ENCODE measurements around the gene PRKN. TPM values are rescaled to one million over a fixed set of nuclear protein-coding genes. Genes with fewer than 3 reads are reported as not detected.

PRKN gene
- total RNA-seq, 1 donor from 2014 or later: 0.91 TPM

DNA sequence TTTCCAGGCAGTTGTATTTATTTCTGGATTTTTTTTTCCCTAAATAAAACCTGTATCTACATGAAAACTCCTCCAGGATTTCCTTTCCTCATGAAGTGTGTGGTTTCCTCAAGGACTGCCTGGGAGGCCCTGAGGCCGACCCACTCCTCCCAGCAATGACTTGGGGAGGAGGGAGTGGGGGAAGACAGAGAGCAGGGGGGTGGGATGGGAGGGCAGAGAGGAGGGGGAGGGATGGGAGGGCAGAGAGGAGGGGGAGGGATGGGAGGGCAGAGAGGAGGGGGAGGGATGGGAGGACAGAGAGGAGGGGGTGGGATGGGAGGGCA is 1291.9 kb downstream of the PRKN start:
- intact Hi-C loops (cut with micrococcal nuclease): no loop called here

DNA sequence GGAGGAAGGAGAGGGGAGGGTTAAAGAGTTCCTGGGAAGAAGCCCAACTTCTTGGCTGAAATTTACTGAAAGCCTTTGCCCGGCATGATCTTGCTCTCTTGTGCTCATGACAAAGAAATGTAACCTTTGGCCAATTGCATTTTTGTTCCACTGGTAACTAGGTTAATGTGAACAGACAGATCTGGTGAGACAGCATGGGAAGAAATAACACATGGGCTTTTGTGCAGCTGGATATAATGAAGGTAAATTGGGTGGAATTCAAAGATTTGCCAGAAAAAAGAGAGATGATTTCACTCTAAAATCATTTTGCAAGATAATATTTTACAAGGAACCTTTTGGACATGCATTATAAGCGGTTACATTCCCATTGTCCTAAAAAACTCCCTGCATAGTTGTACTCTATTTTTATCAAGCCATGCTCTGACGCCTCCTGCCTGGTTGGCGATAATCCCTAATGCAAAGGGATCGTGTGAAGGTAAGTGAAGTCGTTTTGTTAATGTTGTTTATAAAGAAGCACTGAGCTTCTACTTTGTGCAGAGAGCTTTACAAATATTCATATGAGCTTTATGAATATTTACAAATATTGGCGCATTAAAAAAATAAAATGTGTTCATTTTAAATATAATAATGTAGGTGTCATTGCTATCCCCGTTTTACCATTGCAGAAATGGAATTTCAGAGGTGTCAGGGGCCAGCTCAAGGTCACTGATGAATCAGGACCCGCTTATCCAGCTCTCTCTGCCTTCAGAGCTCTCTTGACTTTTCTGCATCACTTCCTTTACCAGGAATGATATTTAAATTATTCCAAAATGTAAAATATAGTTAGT is 1292.4 kb downstream of the PRKN start:
- intact Hi-C loops (cut with micrococcal nuclease): no loop called here

DNA sequence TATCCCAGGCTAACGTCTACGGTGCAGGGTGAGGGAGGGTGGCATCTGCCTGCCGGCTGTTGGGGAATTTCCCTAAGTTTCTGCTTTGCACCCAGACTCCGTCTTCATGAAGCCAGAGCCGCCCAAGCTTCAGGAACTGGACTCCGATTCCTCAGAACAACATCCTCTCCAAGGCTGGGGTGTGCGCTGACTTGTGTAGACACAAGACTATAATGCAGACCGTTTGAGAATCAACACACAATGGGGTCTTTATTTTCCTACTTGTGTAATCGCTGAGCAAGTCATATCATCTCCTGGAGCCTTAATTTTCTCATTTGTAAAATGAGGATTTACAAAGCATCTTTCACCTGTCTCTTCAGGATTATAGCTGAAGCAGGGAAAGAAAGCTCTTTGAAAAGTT is 1293.2 kb downstream of the PRKN start:
- intact Hi-C loops (cut with micrococcal nuclease): no loop called here

DNA sequence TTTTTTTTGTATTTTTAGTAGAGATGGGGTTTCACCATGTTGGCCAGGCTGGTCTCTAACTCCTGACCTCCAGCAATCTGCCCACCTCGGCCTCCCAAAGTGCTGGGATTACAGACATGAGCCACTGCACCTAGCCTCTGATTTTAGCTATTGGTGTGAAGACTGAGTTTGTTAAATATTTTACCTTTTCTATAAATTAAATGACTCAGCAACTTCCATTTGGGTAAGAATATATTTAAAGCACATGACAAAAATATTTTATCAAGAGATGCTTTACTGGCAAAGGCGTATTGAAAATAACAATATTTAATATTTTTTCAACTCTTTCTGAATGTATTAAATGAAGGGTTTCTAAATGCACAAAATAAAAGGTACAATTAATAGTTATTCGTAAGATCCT is 1295.0 kb downstream of the PRKN start:
- intact Hi-C loops (cut with micrococcal nuclease): no loop called here

DNA sequence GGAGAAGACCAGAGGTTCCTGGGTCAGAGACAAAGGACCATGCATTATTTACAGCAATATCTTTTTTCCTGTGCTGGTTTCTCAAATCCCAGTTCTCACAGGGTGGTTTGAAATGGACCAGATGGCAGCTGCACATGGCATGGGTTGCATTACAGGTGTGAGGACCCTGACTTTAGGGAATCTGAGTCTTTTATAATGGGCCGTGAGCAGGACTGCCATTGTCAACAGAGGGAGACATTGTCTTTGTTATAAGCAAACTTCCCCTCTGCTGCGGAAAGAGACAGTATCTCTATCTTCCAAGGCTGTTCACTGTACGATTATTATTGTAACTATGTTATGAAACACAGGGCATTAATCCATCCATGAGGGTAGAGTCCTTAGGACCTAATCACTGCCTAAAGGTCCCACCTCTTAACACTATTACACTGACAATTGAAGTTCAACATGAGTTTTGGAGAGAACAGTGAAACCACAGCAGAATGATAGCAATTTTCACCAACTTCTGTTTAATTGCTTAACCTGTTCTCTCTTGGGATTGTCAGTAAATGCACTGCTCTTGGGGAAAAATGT is 1297.6 kb downstream of the PRKN start:
- intact Hi-C loops (cut with micrococcal nuclease): no loop called here

DNA sequence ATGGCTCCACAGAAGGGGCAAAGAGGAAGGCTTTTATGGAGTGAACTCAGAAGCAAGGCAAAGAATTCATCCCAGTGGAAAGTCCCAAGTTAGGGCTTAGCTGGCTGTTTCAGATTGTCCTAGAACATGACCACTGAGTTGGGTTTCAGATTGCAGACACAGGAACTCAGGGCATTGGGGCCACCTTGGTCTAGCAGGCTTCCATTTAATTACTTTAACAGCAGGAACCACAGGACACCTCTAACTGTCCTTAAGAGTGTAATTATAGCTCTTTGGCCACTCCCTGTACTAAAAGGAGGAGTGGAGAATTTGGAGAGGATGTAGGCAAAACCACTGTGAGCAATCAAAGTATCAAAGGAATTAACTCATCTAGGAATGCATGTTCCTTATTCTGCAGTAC is 1303.1 kb downstream of the PRKN start:
- intact Hi-C loops (cut with micrococcal nuclease): no loop called here

DNA sequence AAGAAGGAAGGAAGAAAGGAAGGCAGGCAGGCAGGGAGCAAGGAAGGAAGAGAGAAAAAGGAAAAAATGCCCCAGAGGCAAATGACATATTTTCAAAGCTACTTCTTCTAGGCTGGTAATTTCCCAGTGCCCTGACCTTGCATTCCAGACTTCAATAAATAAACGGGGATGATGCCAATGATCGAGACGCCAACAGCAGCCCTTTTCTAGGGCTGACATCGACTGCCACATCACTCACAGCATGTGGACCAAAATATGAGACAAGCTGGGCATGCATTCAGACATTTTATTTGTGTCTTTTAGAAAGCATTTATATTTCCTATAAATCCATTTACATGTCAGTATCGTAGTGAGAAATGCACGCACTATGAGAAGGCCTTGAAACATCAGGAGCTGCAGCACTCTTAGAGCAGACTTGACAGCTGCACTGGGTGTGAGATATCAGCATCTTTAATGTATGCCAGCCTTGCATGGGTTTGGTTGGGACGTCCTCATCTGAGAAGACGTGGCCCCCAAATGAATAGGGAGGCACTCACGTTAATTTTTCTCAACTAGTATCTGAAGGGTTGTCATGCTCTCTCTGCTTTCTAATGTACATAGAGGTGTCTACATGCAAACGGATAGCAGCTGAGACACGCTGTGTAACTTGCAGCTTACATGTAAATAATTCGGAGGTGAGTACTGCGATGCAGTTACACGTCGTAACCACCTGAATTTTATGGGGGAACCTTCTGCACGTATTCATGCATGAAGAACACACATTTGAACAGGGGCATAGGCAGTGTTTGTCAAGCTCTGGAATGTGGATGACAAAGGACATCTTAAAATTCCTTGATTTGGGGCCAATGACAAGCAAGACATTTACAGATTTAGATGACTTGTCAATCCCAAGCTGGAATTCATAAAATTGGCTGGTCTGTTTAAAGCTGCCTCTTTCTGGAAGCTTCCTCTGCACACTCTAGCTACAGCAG is 1304.6 kb downstream of the PRKN start:
- intact Hi-C loops (cut with micrococcal nuclease): no loop called here

DNA sequence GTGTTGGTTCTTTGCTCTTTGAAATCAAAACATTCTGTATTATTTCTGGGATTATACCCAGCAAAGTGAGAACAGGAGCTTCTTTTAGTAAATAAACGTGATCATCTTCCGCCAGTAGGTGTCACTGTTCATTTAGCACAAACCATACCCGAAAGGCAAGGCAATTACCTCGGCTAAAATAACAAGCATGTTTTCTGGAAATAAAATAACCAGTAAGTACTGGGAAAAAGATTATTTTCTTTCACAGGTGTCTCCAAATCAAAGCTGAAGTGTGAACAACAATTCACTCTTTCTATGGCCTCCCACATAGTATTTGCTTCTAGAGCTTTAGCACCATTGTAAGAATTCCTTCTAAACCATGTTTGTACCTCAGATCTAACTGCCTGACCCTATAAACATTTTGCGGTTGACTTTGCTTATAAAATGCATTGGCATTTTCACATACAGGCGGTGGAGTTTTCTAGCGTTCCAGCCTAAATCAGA is 1309.1 kb downstream of the PRKN start:
- intact Hi-C loops (cut with micrococcal nuclease): loop anchor here (1.0 to 2.0 kb wide), 2 partner anchors 24 to 277 kb away; no protein-coding TSS in a partner anchor

DNA sequence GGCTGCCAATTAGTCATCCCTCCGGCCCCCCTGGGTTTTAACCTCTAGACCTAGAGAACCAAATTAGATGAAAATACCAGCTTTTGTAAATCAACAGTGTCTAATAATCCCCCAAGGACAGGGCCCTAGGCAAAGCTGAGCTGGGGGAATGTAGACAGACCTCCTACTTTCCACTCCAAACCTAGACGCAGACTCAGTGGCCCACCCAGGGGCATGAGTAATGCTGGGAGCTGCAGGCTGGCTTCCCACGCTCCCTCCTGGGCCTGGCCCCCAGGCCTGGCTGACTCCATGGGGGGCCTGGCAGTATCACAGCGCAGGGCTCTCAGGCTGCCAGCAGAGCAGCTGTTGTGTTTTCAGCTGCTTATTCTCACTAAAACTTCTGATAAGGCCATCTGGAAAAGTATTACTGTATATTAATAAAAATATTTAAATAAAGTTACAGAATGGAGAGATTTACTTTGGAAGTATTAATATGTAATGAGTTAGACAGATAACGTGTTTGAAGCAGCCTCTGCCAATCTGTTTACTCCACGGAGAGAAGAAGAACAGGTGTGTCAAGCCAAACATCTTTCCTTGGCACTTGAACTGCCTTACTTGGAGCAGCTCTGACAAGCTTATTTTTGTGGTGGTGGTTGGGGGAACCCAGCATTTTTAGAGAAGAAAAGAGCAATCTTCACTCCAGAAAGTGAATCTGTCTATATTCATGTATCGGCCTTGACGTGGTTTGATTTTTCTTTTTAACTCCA is 1309.7 kb downstream of the PRKN start:
- intact Hi-C loops (cut with micrococcal nuclease): loop anchor here (1.0 to 2.0 kb wide), 2 partner anchors 23 to 277 kb away; no protein-coding TSS in a partner anchor

DNA sequence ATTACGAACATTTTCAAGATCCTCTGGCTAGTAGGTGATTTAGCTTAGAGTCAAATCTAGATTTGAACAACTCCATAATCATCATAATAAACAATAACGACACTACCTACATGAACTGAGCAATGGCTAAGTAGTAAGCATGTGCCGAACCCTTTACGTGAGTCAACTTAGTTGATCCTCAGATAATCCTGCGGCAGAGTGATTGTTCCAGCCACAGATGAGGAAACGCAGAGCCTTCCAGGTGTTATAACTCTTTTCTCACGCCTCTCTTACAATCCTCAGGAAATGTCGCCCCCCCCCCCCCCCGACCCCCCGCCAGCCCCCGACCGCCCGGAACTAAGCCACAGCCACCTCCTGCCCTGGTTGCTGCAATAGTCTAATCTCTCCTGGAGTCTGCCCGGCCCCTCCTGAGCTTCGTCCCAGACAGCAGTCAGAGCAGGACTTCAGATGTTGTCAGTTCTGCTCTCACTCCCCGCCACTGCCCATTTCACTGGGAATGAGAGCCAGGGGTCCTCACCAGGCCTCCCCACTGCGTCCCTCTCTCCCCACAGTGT is 1312.2 kb downstream of the PRKN start:
- intact Hi-C loops (cut with micrococcal nuclease): no loop called here

DNA sequence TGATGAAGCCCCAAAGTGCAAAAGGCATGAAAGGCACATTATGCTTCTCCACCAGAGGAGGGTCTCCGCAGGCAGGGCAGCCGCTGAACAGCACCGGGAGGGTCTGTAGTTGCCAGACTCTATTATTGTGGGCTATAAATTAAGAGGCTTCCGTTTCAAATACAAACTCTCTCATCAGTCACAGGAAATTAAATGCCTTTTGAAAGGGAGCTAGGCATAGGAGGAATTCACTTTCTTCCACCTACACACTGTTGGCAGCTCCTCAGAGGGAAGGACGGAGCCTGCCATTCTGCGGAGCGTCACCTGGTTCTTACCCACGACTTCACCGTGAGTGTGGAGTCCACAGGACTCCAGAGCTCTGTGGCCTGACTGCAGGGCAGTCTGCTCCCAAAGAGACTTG is 1312.9 kb downstream of the PRKN start:
- intact Hi-C loops (cut with micrococcal nuclease): no loop called here

DNA sequence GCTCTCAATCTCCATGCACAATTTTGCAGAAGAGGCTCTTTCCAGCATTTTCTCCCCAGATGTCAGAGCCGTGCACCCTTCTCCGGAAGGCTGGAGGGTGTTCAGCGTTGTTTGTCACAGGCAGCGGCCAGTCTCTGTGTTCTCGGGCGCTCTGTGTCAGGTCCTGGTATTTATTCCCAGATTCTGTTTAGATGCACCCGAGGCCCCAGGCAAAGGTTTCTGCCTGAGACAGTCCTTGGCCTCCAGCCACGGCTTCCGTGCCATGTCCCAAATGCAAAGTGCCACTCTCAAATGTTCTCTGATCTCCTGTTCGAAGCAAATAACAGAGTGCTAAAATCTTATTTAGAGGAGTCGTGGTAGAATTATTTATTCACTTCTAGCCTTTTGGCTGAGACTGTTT is 1313.4 kb downstream of the PRKN start:
- intact Hi-C loops (cut with micrococcal nuclease): no loop called here

DNA sequence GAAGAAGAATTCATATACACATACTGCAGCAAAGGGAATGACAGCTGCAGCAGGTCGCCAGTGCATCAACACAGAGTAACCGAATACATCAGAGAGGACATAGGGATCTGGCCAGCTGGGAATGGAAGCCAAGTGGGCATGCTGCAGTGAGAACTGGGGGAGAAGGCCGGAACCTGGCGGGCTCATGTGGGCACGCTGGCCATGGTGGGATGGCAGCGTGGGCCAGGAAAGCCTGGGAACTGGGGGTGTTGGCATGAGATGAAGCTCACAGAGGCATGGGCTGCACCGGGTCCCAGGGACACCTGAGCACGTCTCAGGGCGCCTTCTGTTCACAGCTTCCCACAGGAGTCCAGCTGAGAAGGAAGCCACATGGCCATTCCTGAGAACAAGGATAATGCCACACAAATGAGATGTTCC is 1314.2 kb downstream of the PRKN start:
- intact Hi-C loops (cut with micrococcal nuclease): no loop called here

DNA sequence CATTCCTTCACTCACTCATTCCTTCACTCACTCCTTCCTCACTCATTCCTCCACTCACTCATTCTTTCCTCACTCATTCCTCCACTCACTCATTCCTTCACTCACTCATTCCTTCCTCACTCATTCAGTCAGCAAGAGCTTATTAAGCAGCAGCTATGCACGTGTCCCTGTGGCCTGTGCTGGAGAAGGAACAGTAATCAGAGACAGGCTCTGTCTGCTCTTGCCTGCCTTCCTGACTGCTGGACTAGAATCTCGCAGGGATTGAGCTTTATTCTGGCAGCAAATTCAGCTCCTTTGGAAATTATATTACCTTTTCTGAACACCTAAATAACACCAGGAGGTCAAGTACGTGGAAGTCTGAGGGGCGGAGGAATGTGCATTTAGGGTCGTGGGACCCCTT is 1314.8 kb downstream of the PRKN start:
- intact Hi-C loops (cut with micrococcal nuclease): no loop called here

DNA sequence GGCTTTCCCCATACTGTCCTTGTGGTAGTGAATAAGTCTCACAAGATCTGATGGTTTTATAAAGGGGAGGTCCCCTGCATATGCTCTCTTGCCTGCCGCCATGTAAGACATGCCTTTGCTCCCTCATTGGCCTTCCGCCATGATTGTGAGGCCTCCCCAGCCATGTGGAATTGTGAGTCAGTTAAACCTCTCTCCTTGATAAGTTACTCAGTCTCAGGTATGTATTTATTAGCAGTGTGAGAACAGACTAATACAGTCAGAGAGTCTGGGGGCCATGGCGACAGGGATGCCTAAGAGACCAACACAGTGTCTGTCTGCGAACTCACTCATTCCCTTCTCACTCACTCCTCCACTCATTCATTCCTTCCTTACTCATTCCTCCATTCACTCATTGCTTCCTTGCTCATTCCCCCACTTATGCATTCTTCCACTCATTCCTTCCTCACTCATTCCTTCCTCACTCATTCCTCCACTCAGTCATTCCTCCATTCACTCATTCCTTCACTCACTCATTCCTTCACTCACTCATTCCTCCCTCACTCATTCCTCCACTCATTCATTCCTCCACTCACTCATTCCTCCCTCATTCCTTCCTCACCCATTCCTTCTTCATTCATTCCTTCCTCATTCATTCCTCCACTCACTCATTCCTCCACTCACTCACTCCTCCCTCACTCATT is 1316.2 kb downstream of the PRKN start:
- intact Hi-C loops (cut with micrococcal nuclease): no loop called here

DNA sequence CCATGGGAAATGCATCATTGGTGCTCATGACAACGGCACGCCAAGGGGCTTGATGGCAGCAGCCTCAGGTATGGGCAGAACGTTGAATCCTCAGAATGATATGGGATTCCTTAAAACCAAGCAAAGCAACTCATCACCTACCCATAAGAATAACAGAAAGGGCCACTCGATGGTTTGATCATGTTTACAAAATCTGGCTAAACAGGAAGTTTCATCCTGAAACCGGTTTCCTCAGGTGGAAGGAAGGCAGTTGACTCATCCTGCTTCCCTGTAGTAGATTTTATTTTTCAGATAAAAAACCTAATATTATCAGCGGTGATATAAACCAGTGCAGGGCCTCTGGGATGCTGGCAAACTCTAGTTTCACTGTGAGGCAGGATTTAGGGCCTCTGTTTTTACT is 1316.8 kb downstream of the PRKN start:
- intact Hi-C loops (cut with micrococcal nuclease): no loop called here

DNA sequence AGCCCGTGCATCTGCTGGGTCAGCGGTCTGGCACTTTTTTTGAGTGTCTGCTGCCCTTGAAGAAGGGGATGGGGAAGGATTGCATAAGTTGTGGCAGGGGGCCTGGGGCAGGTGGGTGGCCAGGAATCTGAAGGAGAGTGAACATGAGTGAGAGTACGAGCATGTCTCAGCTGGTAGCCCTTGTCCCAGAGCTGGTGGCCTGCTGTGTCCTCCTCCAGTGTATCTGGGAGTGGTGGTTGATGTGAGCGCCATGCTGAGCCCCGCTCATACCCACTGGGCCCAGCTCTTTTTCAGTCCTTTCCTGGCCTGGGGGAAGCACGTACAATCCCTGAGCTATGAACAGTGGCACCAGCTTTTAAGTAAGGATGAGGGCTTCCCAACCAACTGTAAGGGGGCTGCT is 1317.5 kb downstream of the PRKN start:
- intact Hi-C loops (cut with micrococcal nuclease): no loop called here

DNA sequence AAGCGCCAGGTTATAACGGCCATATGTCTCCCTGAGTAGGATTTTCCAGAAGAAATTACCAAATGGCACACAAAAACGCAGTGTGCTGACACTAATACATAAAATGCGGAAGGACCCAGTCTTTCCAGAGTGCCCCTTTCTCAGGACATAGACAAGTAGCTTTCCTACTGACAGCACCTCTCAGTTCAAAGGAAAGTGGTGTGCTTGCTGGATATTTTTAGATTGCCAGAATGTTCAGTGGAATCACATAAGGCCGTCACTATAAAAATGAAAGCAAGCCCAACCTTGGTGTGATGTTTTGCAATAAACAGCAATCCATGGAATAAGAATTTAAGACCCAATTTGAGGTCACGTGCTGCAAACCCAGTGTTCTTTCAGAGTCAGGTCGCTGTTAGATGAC is 1318.2 kb downstream of the PRKN start:
- intact Hi-C loops (cut with micrococcal nuclease): no loop called here

DNA sequence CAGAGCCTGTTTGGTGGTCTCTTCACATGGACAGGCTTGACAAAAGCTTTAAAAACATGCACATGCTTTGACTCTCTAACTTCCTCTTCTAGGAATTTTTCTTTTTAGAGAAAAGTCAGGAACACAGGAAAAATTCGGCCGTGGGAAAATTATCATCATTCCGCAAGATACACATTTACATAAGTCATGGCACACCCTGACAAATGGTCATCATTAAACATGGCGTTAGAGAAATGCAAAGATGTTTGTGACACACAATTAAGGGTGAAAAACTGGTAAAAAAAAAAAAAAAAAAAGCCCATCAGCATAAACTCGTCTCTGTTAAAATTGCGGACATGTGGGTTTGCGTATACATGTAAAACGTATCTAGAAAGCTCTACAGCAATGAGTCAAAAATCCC is 1319.5 kb downstream of the PRKN start:
- intact Hi-C loops (cut with micrococcal nuclease): no loop called here

DNA sequence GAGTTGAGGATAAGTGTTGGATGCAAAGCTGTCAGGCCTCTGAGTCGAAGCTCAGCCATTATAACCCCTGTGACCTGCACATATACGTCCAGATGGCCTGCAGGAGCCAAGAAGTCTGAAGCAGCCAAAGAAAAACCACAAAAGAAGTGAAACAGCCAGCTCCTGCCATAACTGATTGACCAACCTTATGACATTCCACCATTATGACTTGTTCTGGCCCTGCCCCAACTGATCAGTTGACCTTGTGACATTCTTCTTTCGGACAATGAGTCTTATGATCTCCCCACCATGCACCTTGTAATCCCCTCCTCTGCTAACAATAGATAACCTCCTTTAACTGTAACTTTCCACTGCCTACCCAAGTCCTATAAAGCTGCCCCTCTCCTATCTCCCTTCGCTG is 1320.0 kb downstream of the PRKN start:
- intact Hi-C loops (cut with micrococcal nuclease): no loop called here
